H1 (cell line): ENCODE results near the gene TTC34. TPM values are rescaled to one million over a fixed set of nuclear protein-coding genes. Genes with fewer than 3 reads are reported as not detected.

ENCODE experiments used
- CTCF ChIA-PET: fragments of 300-600 bp; sonication (Branson Sonifier 250); formaldehyde crosslinking; loops from one replicate; lab custom pipeline; 2021; ENCODE audit not compliant: partially characterized antibody; lab: Charles Lee
- POLR2A ChIA-PET: fragments of 300-600 bp; sonication (Branson Sonifier 250); formaldehyde crosslinking; loops from one replicate; lab custom pipeline; 2021; ENCODE audit warnings: inconsistent platforms; ENCODE audit not compliant: partially characterized antibody; lab: Charles Lee
- DNase-seq, 2 experiments: peaks; one replicate each; pipeline versions ENCODE4 v3.0.0 to v3.0.0-alpha.2; 2010 to 2022; ENCODE audit warnings: low spot score in 2 of 2, low read depth in 1 of 2, mixed read lengths in 1 of 2
- FAIRE-seq: peaks from 2 replicates; lab custom pipeline; 2011; peaks lifted over from hg19 to GRCh38; lab: Jason Lieb, UNC
- H2AFZ ChIP-seq: 2 replicates; pipeline ENCODE4 v1.8.1; 2012; ENCODE audit warnings: low read length, inconsistent platforms
- H2AK5ac ChIP-seq: 2 replicates; pipeline ENCODE4 v1.6.1; 2013; ENCODE audit warnings: low read depth, low read length
- H2BK120ac ChIP-seq: replicated peaks from 2 replicates; pipeline ENCODE3; 2013; ENCODE audit warnings: low read depth, low read length, inconsistent platforms
- H2BK12ac ChIP-seq: 2 replicates; pipeline ENCODE4 v1.6.1; 2013; ENCODE audit warnings: low read depth, low read length
- H2BK15ac ChIP-seq: 2 replicates; pipeline ENCODE4 v1.6.1; 2013; ENCODE audit warnings: low read length
- H2BK20ac ChIP-seq: 2 replicates; pipeline ENCODE4 v1.6.1; 2013; ENCODE audit warnings: low read length
- H2BK5ac ChIP-seq: 2 replicates; pipeline ENCODE4 v1.6.1; 2013; ENCODE audit warnings: low read depth, low read length
- H3K14ac ChIP-seq: 2 replicates; pipeline ENCODE4 v1.6.1; 2013; ENCODE audit warnings: inconsistent platforms; ENCODE audit not compliant: insufficient read length
- H3K18ac ChIP-seq: 2 replicates; pipeline ENCODE4 v1.6.1; 2013; ENCODE audit warnings: low read length; ENCODE audit errors: extremely low read depth
- H3K23ac ChIP-seq: 2 replicates; pipeline ENCODE4 v1.6.1; 2013; ENCODE audit warnings: inconsistent platforms; ENCODE audit not compliant: insufficient read length
- H3K23me2 ChIP-seq: 2 replicates; pipeline ENCODE4 v1.6.1; 2013; ENCODE audit warnings: low read depth, low read length
- H3K27ac ChIP-seq: 2 replicates; pipeline ENCODE4 v1.6.1; 2011; ENCODE audit warnings: low read depth, low read length, inconsistent platforms
- H3K27me3 ChIP-seq, 4 experiments: replicated peaks in 1 of 4; 1 replicate in 1 of 4; 2 replicates in 3 of 4; pipeline versions ENCODE4 v1.6.1 to v1.8.1; 2011 to 2013; ENCODE audit warnings: low read length in 3 of 4, mild to moderate bottlenecking in 3 of 4, inconsistent platforms in 2 of 4, mixed read lengths in 2 of 4, moderate library complexity in 1 of 4; ENCODE audit not compliant: control insufficient read depth in 3 of 4, insufficient read depth in 3 of 4; ENCODE audit errors: extremely low read depth in 1 of 4
- H3K36me3 ChIP-seq, 4 experiments: 2 replicates each; pipeline versions ENCODE4 v1.6.1 to v1.8.1; 2011 to 2013; ENCODE audit warnings: mild to moderate bottlenecking in 4 of 4, low read length in 3 of 4, moderate library complexity in 2 of 4, control low read depth in 1 of 4, inconsistent platforms in 1 of 4; ENCODE audit not compliant: insufficient read depth in 4 of 4, control insufficient read depth in 2 of 4
- H3K4ac ChIP-seq: replicated peaks from 2 replicates; pipeline ENCODE3; 2013; ENCODE audit warnings: low read length, low read depth, mixed read lengths, inconsistent platforms; ENCODE audit not compliant: insufficient read length
- H3K4me1 ChIP-seq, 4 experiments: replicated peaks in 1 of 4; 1 replicate in 1 of 4; 2 replicates in 3 of 4; pipeline versions ENCODE4 v1.6.1 to v1.8.1; 2011 to 2013; ENCODE audit warnings: low read length in 3 of 4, inconsistent platforms in 2 of 4, mixed read lengths in 1 of 4; ENCODE audit not compliant: insufficient read depth in 4 of 4, control insufficient read depth in 3 of 4
- H3K4me2 ChIP-seq, 2 experiments: 2 replicates each; pipeline versions ENCODE4 v1.6.1 to v1.8.1; 2011 to 2013; ENCODE audit warnings: low read depth in 2 of 2, low read length in 2 of 2, control low read depth in 1 of 2, inconsistent platforms in 1 of 2, mild to moderate bottlenecking in 1 of 2; ENCODE audit not compliant: insufficient read depth in 1 of 2
- H3K4me3 ChIP-seq, 4 experiments: fragments of 200-600, 300-600 bp in 1 of 4; sonication (generic), shearing (Covaris generic), sonication (Bioruptor Twin) in 1 of 4; 2 replicates each; pipeline versions ENCODE4 v1.5.1 to v1.8.1; 2011 to 2016; ENCODE audit warnings: low read length in 4 of 4, low read depth in 3 of 4, control low read depth in 2 of 4, inconsistent platforms in 2 of 4, mild to moderate bottlenecking in 2 of 4, mixed read lengths in 1 of 4, moderate library complexity in 1 of 4; ENCODE audit not compliant: insufficient read depth in 2 of 4; ENCODE audit errors: extremely low read depth in 1 of 4
- H3K56ac ChIP-seq: replicated peaks from 2 replicates; pipeline ENCODE3; 2013; ENCODE audit warnings: low read depth, mild to moderate bottlenecking, mixed read lengths, low read length, inconsistent platforms; ENCODE audit not compliant: insufficient read length
- H3K79me1 ChIP-seq: 2 replicates; pipeline ENCODE4 v1.6.1; 2013; ENCODE audit warnings: low read depth, low read length, control low read depth
- H3K79me2 ChIP-seq, 2 experiments: 2 replicates each; pipeline versions ENCODE4 v1.6.1 to v1.8.1; 2012 to 2013; ENCODE audit warnings: low read length in 2 of 2, mild to moderate bottlenecking in 2 of 2, inconsistent platforms in 1 of 2; ENCODE audit not compliant: insufficient read depth in 2 of 2, control insufficient read depth in 1 of 2
- H3K9ac ChIP-seq, 4 experiments: replicated peaks in 1 of 4; 1 replicate in 1 of 4; 2 replicates in 3 of 4; pipeline versions ENCODE4 v1.6.1 to v1.8.1; 2011 to 2013; ENCODE audit warnings: low read depth in 3 of 4, low read length in 3 of 4, control low read depth in 2 of 4, mild to moderate bottlenecking in 2 of 4, moderate library complexity in 2 of 4, inconsistent platforms in 1 of 4; ENCODE audit errors: extremely low read depth in 1 of 4
- H3K9me3 ChIP-seq, 2 experiments: 2 replicates each; pipeline versions ENCODE4 v1.6.1 to v1.8.1; 2012 to 2013; ENCODE audit warnings: mild to moderate bottlenecking in 2 of 2, moderate library complexity in 2 of 2, control low read depth in 1 of 2, inconsistent platforms in 1 of 2, low read depth in 1 of 2, low read length in 1 of 2, mixed read lengths in 1 of 2; ENCODE audit not compliant: insufficient read depth in 2 of 2
- H4K20me1 ChIP-seq, 2 experiments: replicated peaks in 1 of 2; 2 replicates each; pipeline versions ENCODE3 to v1.8.1; 2011 to 2013; ENCODE audit warnings: inconsistent platforms in 2 of 2, low read length in 2 of 2, mild to moderate bottlenecking in 1 of 2; ENCODE audit not compliant: insufficient read depth in 2 of 2, control insufficient read depth in 1 of 2
- H4K5ac ChIP-seq: 2 replicates; pipeline ENCODE4 v1.6.1; 2013; ENCODE audit warnings: low read length, low read depth, mixed read lengths, inconsistent platforms; ENCODE audit not compliant: insufficient read length
- H4K8ac ChIP-seq: 2 replicates; pipeline ENCODE4 v1.8.0; 2013; ENCODE audit warnings: mild to moderate bottlenecking, moderate library complexity, low read length, inconsistent platforms; ENCODE audit not compliant: insufficient read depth; ENCODE audit errors: extremely low read depth
- H4K91ac ChIP-seq: replicated peaks from 2 replicates; pipeline ENCODE3; 2013; ENCODE audit warnings: low read length, mixed read lengths, inconsistent platforms; ENCODE audit not compliant: insufficient read length
- ATF3 ChIP-seq: IDR thresholded peaks from 2 replicates; pipeline ENCODE4 v1.6.1; 2011; ENCODE audit warnings: low read depth, mild to moderate bottlenecking, low read length; ENCODE audit not compliant: insufficient read depth
- SRF ChIP-seq: IDR thresholded peaks from 2 replicates; pipeline ENCODE4 v1.6.1; 2011; ENCODE audit warnings: mild to moderate bottlenecking, low read depth, low read length, moderate library complexity
- USF2 ChIP-seq: IDR thresholded peaks from 2 replicates; pipeline ENCODE4 v1.6.1; 2011; ENCODE audit warnings: low read length, improper control_type of control experiment
- WGBS, 2 experiments: shearing (Covaris generic) in 1 of 2; methylation state at CpG; one replicate each; pipeline versions ENCODE4 v1.1.6 to v1.1.7; 2013 to 2015; ENCODE audit warnings: low lambda C conversion rate in 2 of 2, mixed read lengths in 2 of 2, inconsistent platforms in 1 of 2, low coverage in 1 of 2, missing lambda C conversion rate in 1 of 2; ENCODE audit not compliant: insufficient replicate concordance in 2 of 2, insufficient coverage in 1 of 2, insufficient read length in 1 of 2; ENCODE audit errors: extremely low coverage in 1 of 2, missing lambda C conversion rate in 1 of 2; 5-methylcytosine and 5-hydroxymethylcytosine counted together
- polyA plus RNA-seq, 7 experiments: library from polyadenylated mRNA; depleted of rRNA in 3 of 7; stranded (reverse) in 5 of 7; unstranded in 2 of 7; fragments of >200 nt in 5 of 7; fragments of 200-250 nt in 2 of 7; gene quantifications; 1 replicate in 5 of 7; 2 replicates in 1 of 7; 4 replicates in 1 of 7; pipeline versions ENCODE4 v1.2.1 to v1.2.3, GENCODE V29; 2011 to 2013; ENCODE audit warnings: missing spikeins in 2 of 7, mixed read lengths in 2 of 7
- total RNA-seq: library from RNA; stranded (reverse); fragmentation: NEBNext Ultra II Directional; extraction: Animal tissue kit (Norgen Biotek cat#: 25700); gene quantifications from 2 replicates; pipeline ENCODE4 v1.2.1, GENCODE V29; 2021

The TTC34 gene
- total and polyA plus RNA-seq, 2 of the 8 experiments (the other 6 are each of a cell fraction or from before 2014, with no cell fraction given), result 0.23 to 0.50 TPM

GRCh38 chr1:2808386-2808705 is 6.9 kb upstream of the TTC34 start:
- Histone ChIP-seq H2BK120ac (no peak overlapping the region), H2BK15ac (no peak overlapping the region), H3K4me2 (no peak overlapping the region)
- no peak for TF ChIP-seq USF2
- no peak for TF ChIP-seq ATF3
- TF ChIP-seq SRF, result no peak
- TF ChIP-seq, all 59 proteins: peak for 0
- H2BK12ac ChIP-seq, result no peak overlapping the region
- H3K56ac ChIP-seq, result no peak overlapping the region
- no peaks in the 10 kb centered on the region for H3K23me2 ChIP-seq
- no peak overlapping the region for H2AFZ ChIP-seq
- ChIA-PET POLR2A (no interaction called here), CTCF (no interaction called here)
- H3K18ac ChIP-seq, result no peak overlapping the region
- no peak overlapping the region for H3K27ac ChIP-seq
- H3K27me3 ChIP-seq, result no peaks in the 10 kb centered on the region
- no peak overlapping the region for H4K5ac ChIP-seq
- no peaks in the 10 kb centered on the region for H4K20me1 ChIP-seq
- H3K23ac ChIP-seq, result no peak overlapping the region
- WGBS, 2 experiments, result 90% methylated on average over 7 of the region's 10 CpGs; no CpG with 5 or more reads in 1 of the 2 experiments
- H3K4ac ChIP-seq, result no peak overlapping the region
- H2BK20ac ChIP-seq, result no peak overlapping the region
- H2AK5ac ChIP-seq, result no peak overlapping the region
- H3K9ac ChIP-seq, result no peak overlapping the region
- DNase-seq (no peak), FAIRE-seq (no peak)
- no peaks in the 10 kb centered on the region for H3K79me2 ChIP-seq
- H3K79me1 ChIP-seq, result no peaks in the 10 kb centered on the region
- no peaks in the 10 kb centered on the region for H3K4me1 ChIP-seq
- no peak overlapping the region for H3K14ac ChIP-seq
- no peak overlapping the region for H2BK5ac ChIP-seq
- no peak overlapping the region for H4K8ac ChIP-seq
- no peak overlapping the region for H3K4me3 ChIP-seq
- peaks cover 75 to 99% of the 10 kb centered on the region in 2 experiments for H3K9me3 ChIP-seq
- H3K36me3 ChIP-seq, result peaks cover 0 to 3% (median 0%) of the 10 kb centered on the region in 4 experiments; a peak in 1 of 8 replicates
- no peak overlapping the region for H4K91ac ChIP-seq
